Measurements from ENCODE around the gene LEO1. TPM values are rescaled to one million over a fixed set of nuclear protein-coding genes. Genes with fewer than 3 reads are reported as not detected.
A peak's percentile ranks its signal among the peaks of the same experiment; 100 is the strongest.

Gene LEO1
- total and polyA plus RNA-seq, 2 donors (not counting 1 experiment from before 2014, with no cell fraction given): 1.9 to 19.1 TPM

DNA sequence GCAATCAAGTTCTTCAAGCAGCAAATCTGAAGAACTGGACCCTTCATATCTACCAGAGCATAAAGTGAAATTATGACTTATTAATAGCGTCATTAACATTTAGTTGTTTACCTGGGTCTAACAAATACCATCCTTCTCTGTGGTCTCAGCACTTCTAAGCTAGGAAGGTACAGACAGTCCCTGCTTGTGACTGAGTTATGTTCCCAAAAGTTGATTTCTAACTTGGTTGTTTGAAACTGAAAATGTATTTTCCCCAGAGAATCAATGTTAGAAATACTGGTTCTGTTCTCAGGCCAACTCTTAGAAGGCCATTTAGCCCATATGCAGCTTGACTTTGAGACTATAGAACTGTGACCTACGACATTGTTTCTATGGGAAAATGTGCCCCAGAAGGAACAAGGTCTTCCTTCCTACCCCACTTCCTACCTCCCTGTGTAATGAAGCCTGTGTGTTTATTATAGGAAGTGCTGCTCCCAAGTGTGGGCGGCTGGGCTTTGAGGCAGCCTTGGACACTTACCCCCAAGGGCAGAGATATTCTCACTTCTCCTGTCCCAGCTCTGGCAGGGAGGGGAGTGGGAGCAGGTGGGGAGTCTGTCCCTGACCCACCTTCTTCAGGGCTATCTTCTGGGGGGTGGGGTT lies 35.2 kb upstream of the LEO1 start:
- no peak for DNase-seq
- peak overlapping the region; percentile 20 to 59 for H3K27ac ChIP-seq (ENCODE audit: low read length in 2 of 2)
- intact Hi-C loops (cut with micrococcal nuclease): loop anchor here (5.0 kb wide), 1 partner anchor 40 kb away; no protein-coding TSS in a partner anchor

More for the DNA sequence above, 35.2 kb upstream of the LEO1 start:
- no CpG with 5 or more reads among the region's 3 CpGs for WGBS (ENCODE audit: insufficient coverage)
- H3K36me3 ChIP-seq (replicated peaks in 1 of 2; ENCODE audit: control extremely low read depth in 1 of 2, control insufficient read depth in 1 of 2, extremely low read depth in 1 of 2, insufficient read depth in 2 of 2, low read length in 1 of 2): no peaks in the 10 kb centered on the region
- peaks cover 20 to 31% of the 10 kb centered on the region in 2 donors for H3K4me1 ChIP-seq (ENCODE audit: control insufficient read depth in 2 of 2, insufficient read depth in 2 of 2, low read length in 2 of 2)
- H3K27me3 ChIP-seq (replicated peaks in 1 of 4; ENCODE audit: control extremely low read depth in 1 of 4, control insufficient read depth in 3 of 4, insufficient read depth in 4 of 4, low read length in 3 of 4): no peaks in the 10 kb centered on the region
- TF ChIP-seq, protein P1, sequence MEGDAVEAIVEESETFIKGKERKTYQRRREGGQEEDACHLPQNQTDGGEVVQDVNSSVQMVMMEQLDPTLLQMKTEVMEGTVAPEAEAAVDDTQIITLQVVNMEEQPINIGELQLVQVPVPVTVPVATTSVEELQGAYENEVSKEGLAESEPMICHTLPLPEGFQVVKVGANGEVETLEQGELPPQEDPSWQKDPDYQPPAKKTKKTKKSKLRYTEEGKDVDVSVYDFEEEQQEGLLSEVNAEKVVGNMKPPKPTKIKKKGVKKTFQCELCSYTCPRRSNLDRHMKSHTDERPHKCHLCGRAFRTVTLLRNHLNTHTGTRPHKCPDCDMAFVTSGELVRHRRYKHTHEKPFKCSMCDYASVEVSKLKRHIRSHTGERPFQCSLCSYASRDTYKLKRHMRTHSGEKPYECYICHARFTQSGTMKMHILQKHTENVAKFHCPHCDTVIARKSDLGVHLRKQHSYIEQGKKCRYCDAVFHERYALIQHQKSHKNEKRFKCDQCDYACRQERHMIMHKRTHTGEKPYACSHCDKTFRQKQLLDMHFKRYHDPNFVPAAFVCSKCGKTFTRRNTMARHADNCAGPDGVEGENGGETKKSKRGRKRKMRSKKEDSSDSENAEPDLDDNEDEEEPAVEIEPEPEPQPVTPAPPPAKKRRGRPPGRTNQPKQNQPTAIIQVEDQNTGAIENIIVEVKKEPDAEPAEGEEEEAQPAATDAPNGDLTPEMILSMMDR (IDR thresholded peaks at IDR 0.05): no peak
- TF ChIP-seq EZH2 (IDR thresholded peaks at IDR 0.05; ENCODE audit: borderline replicate concordance, insufficient read depth, low read depth, low read length, poor library complexity, severe bottlenecking): no peak
- peaks cover 6% of the 10 kb centered on the region for H3K9me3 Mint-ChIP-seq (ENCODE audit: insufficient read depth)
- H3K27ac Mint-ChIP-seq: peak overlapping the region; percentile 56
- no peaks in the 10 kb centered on the region for H4K20me1 ChIP-seq (ENCODE audit: control insufficient read depth, insufficient read depth, low read length, poor library complexity, severe bottlenecking)
- H3K79me2 ChIP-seq (ENCODE audit: control insufficient read depth, insufficient read depth, low read length): no peaks in the 10 kb centered on the region
- no peaks in the 10 kb centered on the region for H3K27me3 Mint-ChIP-seq
- peak overlapping the region; percentile 1 for H3K4me2 ChIP-seq (replicated peaks; ENCODE audit: low read depth, low read length, poor library complexity, severe bottlenecking)
- no peak overlapping the region for H3K9ac ChIP-seq (ENCODE audit: low read length)
- no peak for ATAC-seq (ENCODE audit: low read depth)
- CTCF ChIA-PET: interaction anchor here (0.5 to 1.1 kb wide), 5 partner anchors 73 to 1547 kb away, joined by 3 to 5 read pairs (median 3); no protein-coding TSS in a partner anchor
- peak overlapping the region; percentile 46 for H2AFZ ChIP-seq (ENCODE audit: insufficient read depth, low read depth, low read length, poor library complexity, severe bottlenecking)
- POLR2A ChIA-PET: no interaction called here
- H3K4me3 ChIP-seq (ENCODE audit: control extremely low read depth in 1 of 5, extremely low read depth in 1 of 5, insufficient read depth in 1 of 5, low read depth in 2 of 5, low read length in 4 of 5): no peak overlapping the region
- no peaks in the 10 kb centered on the region for H3K9me3 ChIP-seq (ENCODE audit: control extremely low read depth in 1 of 3, control insufficient read depth in 2 of 3, insufficient read depth in 1 of 3, low read length in 2 of 3)
- H3K4me1 Mint-ChIP-seq: peaks cover 33% of the 10 kb centered on the region
- H3K4me3 Mint-ChIP-seq: peak overlapping the region; percentile 40
